OCI-LY1 (cell line): ENCODE results near the gene CLEC1B.
"Not testable (repeated sequence)": the region's sequence is repeated elsewhere in the genome, so short reads cannot be mapped to it uniquely, and the experiment has no call there.

Source experiments
- H2AFZ ChIP-seq: fragments of 200-600 bp; sonication (generic), shearing (Covaris generic); 2 replicates; pipeline ENCODE4 v1.6.0; 2014; ENCODE audit warnings: antibody characterized with exemption, mild to moderate bottlenecking, low read length
- H3F3A ChIP-seq: fragments of 200-600 bp; sonication (generic), shearing (Covaris generic); 2 replicates; pipeline ENCODE4 v1.6.0; 2014; ENCODE audit warnings: mild to moderate bottlenecking, antibody characterized with exemption, low read length, moderate library complexity; ENCODE audit not compliant: insufficient read depth
- H3K27ac ChIP-seq: fragments of 200-600 bp; sonication (generic); 2 replicates; pipeline ENCODE4 v1.5.1; 2014; ENCODE audit warnings: low read length, mixed run types, mild to moderate bottlenecking, low read depth; ENCODE audit not compliant: poor library complexity, severe bottlenecking
- H3K27me3 ChIP-seq: fragments of 200-600 bp; sonication (generic); 2 replicates; pipeline ENCODE4 v1.6.0; 2014; ENCODE audit warnings: antibody characterized with exemption, mild to moderate bottlenecking, low read length, moderate library complexity; ENCODE audit not compliant: insufficient read depth
- H3K36me3 ChIP-seq: fragments of 200-600 bp; sonication (generic); 2 replicates; pipeline ENCODE4 v1.6.1; 2014; ENCODE audit warnings: mild to moderate bottlenecking, antibody characterized with exemption, low read length, moderate library complexity, mixed read lengths; ENCODE audit not compliant: insufficient read depth
- H3K4me1 ChIP-seq: fragments of 200-600 bp; sonication (generic); 2 replicates; pipeline ENCODE4 v1.5.1; 2014; ENCODE audit warnings: mild to moderate bottlenecking, low read length, moderate library complexity; ENCODE audit not compliant: insufficient read depth, severe bottlenecking
- H3K4me2 ChIP-seq: fragments of 200-600 bp; sonication (generic), shearing (Covaris generic); 2 replicates; pipeline ENCODE4 v1.6.1; 2014; ENCODE audit warnings: low read length
- H3K4me3 ChIP-seq: fragments of 200-600 bp; sonication (generic); 2 replicates; pipeline ENCODE4 v1.5.1; 2014; ENCODE audit warnings: low read length, low read depth, mild to moderate bottlenecking, mixed read lengths; ENCODE audit not compliant: poor library complexity, severe bottlenecking
- H3K79me2 ChIP-seq: fragments of 200-600 bp; shearing (Covaris generic); 2 replicates; pipeline ENCODE4 v1.6.1; 2016; ENCODE audit warnings: mixed run types, low read length, mixed read lengths; ENCODE audit not compliant: insufficient read depth
- H3K9ac ChIP-seq: fragments of 200-600 bp; sonication (generic), shearing (Covaris generic); 2 replicates; pipeline ENCODE4 v1.6.1; 2014; ENCODE audit warnings: mild to moderate bottlenecking, low read length, mixed read lengths
- H3K9me2 ChIP-seq: fragments of 200-600 bp; sonication (generic), shearing (Covaris generic); 2 replicates; pipeline ENCODE4 v1.6.1; 2014; ENCODE audit warnings: low read depth, mild to moderate bottlenecking, low read length, mixed read lengths
- H3K9me3 ChIP-seq: fragments of 200-600 bp; shearing (Covaris generic); 2 replicates; pipeline ENCODE4 v1.6.1; 2014; ENCODE audit warnings: low read length, mixed read lengths
- H4K20me1 ChIP-seq: fragments of 200-600 bp; sonication (generic), shearing (Covaris generic); 2 replicates; pipeline ENCODE4 v1.6.0; 2016; ENCODE audit warnings: mild to moderate bottlenecking, low read length; ENCODE audit not compliant: insufficient read depth
- EZH2 ChIP-seq: fragments of 200-600 bp; sonication (generic), shearing (Covaris generic); IDR thresholded peaks from 2 replicates; pipeline ENCODE4 v1.8.0; 2017; ENCODE audit warnings: borderline replicate concordance, mixed run types, mild to moderate bottlenecking, antibody characterized with exemption, low read length, moderate library complexity, mixed read lengths
- TF ChIP-seq, protein P1 (sequence below): fragments of 200-600 bp; sonication (generic), shearing (Covaris generic); IDR thresholded peaks from 2 replicates; pipeline ENCODE4 v1.5.1; 2017; ENCODE audit warnings: mild to moderate bottlenecking, antibody characterized with exemption, low read length, moderate library complexity, mixed read lengths

CLEC1B gene

DNA sequence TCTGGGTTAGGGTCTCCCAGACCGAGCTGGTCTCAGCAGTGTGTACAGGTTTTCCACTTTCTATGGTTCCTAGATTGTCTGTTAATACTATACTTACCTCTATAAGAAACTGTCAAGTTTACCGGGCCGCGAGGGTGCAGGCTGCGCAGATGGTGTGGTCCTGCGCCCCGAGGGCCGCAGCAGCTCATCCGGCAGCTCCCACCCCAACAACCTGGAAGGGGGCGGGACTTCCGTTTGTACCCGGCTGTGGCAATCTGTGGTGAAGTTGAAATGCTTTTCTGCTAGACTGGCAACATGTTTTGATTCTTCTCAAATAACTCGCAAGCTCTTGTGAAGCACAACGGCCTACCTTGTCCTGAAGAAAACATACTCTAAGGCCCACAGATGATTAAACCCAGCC, 31.5 kb upstream of the CLEC1B start, which contains the start of gene CLEC9A:
Gene CLEC9A, plus strand, starts transcription at position 237 of the 400 bp plus-strand sequence. CDS start 22,006 bp downstream, outside the sequence.
- Histone ChIP-seq H4K20me1 (no peaks in the 10 kb centered on the region), H3K27ac (no peak within 1 kb of the TSS), H3K27me3 (no peaks in the 10 kb centered on the region), H3K9me2 (no peaks in the 10 kb centered on the region), H2AFZ (no peak within 1 kb of the TSS), H3K4me1 (no peaks in the 10 kb centered on the region), H3K9ac (no peak within 1 kb of the TSS), H3K79me2 (no peaks in the 10 kb centered on the region), H3K9me3 (no peaks in the 10 kb centered on the region), H3F3A (no peaks in the 10 kb centered on the region), H3K36me3 (no peaks in the 10 kb centered on the region), H3K4me2 (no peak within 1 kb of the TSS), H3K4me3 (no peak within 1 kb of the TSS)
- TF ChIP-seq, protein P1, sequence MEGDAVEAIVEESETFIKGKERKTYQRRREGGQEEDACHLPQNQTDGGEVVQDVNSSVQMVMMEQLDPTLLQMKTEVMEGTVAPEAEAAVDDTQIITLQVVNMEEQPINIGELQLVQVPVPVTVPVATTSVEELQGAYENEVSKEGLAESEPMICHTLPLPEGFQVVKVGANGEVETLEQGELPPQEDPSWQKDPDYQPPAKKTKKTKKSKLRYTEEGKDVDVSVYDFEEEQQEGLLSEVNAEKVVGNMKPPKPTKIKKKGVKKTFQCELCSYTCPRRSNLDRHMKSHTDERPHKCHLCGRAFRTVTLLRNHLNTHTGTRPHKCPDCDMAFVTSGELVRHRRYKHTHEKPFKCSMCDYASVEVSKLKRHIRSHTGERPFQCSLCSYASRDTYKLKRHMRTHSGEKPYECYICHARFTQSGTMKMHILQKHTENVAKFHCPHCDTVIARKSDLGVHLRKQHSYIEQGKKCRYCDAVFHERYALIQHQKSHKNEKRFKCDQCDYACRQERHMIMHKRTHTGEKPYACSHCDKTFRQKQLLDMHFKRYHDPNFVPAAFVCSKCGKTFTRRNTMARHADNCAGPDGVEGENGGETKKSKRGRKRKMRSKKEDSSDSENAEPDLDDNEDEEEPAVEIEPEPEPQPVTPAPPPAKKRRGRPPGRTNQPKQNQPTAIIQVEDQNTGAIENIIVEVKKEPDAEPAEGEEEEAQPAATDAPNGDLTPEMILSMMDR = no peak
- no peak for TF ChIP-seq EZH2

DNA sequence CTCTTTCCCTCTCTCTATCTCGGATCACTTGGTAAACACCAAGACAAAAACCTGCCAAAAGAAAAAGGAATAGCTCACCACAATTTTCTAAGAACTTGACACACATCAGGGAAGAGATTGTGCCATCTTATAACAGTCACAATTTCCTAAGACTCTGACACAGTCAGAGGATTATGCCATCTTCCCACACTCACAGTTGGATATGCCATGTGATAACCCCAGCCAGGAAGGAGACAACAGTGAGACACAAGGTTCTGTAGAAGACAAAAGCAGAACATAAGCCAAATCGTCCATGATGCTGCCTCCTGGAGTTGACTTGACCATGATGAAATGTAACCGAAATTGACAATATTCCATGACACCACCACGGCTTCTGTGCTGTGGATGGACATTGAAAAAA, 28.8 kb upstream of the CLEC1B start:
- Histone ChIP-seq H3K79me2 (no peaks in the 10 kb centered on the region), H2AFZ (no peak overlapping the region), H3K9me2 (no peaks in the 10 kb centered on the region), H3K4me3 (no peak overlapping the region), H3K9ac (no peak overlapping the region), H3F3A (no peaks in the 10 kb centered on the region), H3K36me3 (no peaks in the 10 kb centered on the region), H3K4me2 (no peak overlapping the region), H4K20me1 (no peaks in the 10 kb centered on the region), H3K27ac (no peak overlapping the region), H3K9me3 (no peaks in the 10 kb centered on the region), H3K4me1 (no peaks in the 10 kb centered on the region), H3K27me3 (no peaks in the 10 kb centered on the region)
- no peak for TF ChIP-seq EZH2
- TF ChIP-seq, protein P1 = no peak

DNA sequence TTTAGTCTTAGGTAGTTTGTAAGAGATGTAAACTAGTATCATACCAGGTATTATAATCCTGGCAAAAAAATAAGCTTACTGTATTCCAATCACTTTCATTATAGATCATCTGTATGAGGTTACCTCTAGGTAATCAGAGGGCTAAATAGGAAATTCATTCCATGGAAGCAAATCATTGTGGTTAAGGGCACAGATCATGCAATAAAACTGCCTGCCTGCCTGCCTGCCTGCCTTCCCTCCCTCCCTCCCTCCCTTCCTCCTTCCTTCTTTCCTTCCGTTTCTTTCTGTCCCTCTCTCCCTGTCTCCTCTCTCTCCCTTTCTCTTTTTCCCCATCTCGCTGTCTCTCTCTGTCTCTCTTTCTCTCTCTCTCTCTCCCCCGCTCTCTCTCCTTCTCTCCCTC, 28.4 kb upstream of the CLEC1B start:
- Histone ChIP-seq H3K27ac (no peak overlapping the region), H3K27me3 (no peaks in the 10 kb centered on the region), H3F3A (no peaks in the 10 kb centered on the region), H3K4me3 (no peak overlapping the region), H3K9ac (no peak overlapping the region), H3K4me1 (no peaks in the 10 kb centered on the region), H3K36me3 (no peaks in the 10 kb centered on the region), H3K9me3 (no peaks in the 10 kb centered on the region), H3K9me2 (no peaks in the 10 kb centered on the region), H2AFZ (no peak overlapping the region), H4K20me1 (no peaks in the 10 kb centered on the region), H3K4me2 (no peak overlapping the region), H3K79me2 (no peaks in the 10 kb centered on the region)
- TF ChIP-seq, protein P1 = no peak

DNA sequence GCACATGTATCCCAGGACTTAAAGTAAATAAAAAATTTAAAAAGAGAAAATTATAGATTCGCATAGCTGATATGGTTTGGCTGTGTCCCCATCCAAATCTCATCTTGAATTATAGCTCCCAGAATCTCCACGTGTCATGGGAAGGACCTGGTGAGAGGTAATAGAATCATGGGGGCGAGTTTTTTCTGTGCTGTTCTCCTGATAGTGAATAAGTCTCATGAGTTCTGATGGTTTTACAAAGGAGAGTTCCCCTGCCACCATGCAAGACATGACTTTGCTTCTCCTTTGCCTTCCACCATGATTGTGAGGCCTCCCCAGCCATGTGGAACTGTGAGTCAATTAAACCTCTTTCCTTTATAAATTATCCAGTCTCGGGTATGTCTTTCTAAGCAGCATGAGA, 27.7 kb upstream of the CLEC1B start:
- not testable (repeated sequence) for H3K4me3 ChIP-seq, H3K9me3 ChIP-seq, H4K20me1 ChIP-seq, H3K4me1 ChIP-seq, H3F3A ChIP-seq, H3K4me2 ChIP-seq, H3K9ac ChIP-seq, H3K27me3 ChIP-seq, H3K36me3 ChIP-seq, H3K27ac ChIP-seq, H3K9me2 ChIP-seq, H2AFZ ChIP-seq, H3K79me2 ChIP-seq
